NB4 (cell line): ENCODE data around the gene IL2RA.

Experiments
- DNase-seq: peaks from one replicate; pipeline ENCODE4 v3.0.0; 2010; ENCODE audit warnings: low read depth
- H3K4me3 ChIP-seq: one replicate; pipeline ENCODE4 v1.5.1; 2011; ENCODE audit warnings: mild to moderate bottlenecking, low read depth, low read length, moderate library complexity
- CTCF ChIP-seq: IDR thresholded peaks from one replicate; pipeline ENCODE4 v1.5.1; 2012; ENCODE audit warnings: low read depth, low read length
- MAX ChIP-seq: IDR thresholded peaks from 2 replicates; pipeline ENCODE4 v1.6.1; 2011; ENCODE audit warnings: low read depth, low read length
- MYC ChIP-seq: IDR thresholded peaks from 2 replicates; pipeline ENCODE4 v1.6.1; 2011; ENCODE audit warnings: low read depth, low read length
- POLR2A ChIP-seq: IDR thresholded peaks from 2 replicates; pipeline ENCODE4 v1.6.1; 2011; ENCODE audit warnings: mild to moderate bottlenecking; ENCODE audit not compliant: insufficient read length; ENCODE audit errors: extremely low read depth

IL2RA gene

DNA sequence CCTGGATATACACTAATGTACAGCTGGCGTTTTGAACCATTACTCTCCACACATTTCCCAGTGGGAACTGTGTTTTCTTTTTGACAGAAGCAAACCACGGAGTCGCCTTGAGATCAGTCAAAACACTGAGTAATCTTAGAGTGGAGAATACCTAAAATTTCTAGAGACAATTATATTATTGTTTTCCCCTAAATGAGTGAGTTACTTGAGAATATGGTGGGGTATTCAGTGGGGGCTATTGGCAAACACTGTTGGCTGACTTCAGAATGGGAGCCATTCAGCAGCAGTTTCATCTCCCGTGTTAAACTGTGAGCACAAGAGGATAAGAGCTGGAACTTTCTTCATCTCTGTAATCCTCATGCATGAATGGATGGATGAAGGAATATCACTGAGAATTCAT, 6.2 kb downstream of the IL2RA start:
- TF ChIP-seq POLR2A = no peak
- no peak for TF ChIP-seq MYC
- no peak for TF ChIP-seq CTCF
- no peak for TF ChIP-seq MAX
- no peak overlapping the region for H3K4me3 ChIP-seq
- DNase-seq = no peak

GRCh38 chr10:6054884-6055283, 7.3 kb downstream of the IL2RA start:
- DNase-seq = no peak
- no peak overlapping the region for H3K4me3 ChIP-seq
- TF ChIP-seq CTCF (no peak), MYC (no peak), POLR2A (no peak), MAX (no peak)

GRCh38 chr10:6053816-6054631, 8.1 kb downstream of the IL2RA start:
- H3K4me3 ChIP-seq = no peak overlapping the region
- TF ChIP-seq CTCF (no peak), MYC (no peak), MAX (no peak), POLR2A (no peak)
- no peak for DNase-seq

DNA sequence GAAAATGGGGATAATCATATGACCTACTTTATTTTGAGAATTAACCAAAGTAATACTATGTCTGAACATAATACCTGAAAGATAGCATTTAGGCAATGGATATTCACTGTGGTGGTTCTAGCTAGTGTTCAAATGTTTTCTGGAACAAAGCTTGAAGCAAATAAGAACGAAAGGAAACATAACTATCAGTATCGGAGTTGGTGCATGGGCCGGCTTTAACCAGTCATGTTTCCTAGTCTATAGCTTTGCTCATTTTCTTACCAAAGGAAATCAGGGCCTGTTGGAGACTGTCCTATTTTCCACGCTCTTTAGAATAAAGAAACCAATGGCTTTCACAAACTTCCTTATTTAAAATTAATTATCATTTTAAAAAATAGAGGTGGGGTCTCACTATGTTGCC, 8.9 kb downstream of the IL2RA start:
- DNase-seq = no peak
- no peak for TF ChIP-seq CTCF
- TF ChIP-seq POLR2A = no peak
- TF ChIP-seq MAX = no peak
- TF ChIP-seq MYC = no peak
- H3K4me3 ChIP-seq = no peak overlapping the region

- no peak for TF ChIP-seq CTCF
- no peak for TF ChIP-seq MYC
- H3K4me3 ChIP-seq = no peak overlapping the region
- no peak for DNase-seq
Observed at GRCh38 chr10:6052247-6053221, 9.6 kb downstream of the IL2RA start.
